Measurements from ENCODE around the gene WHRN. TPM values are rescaled to one million over a fixed set of nuclear protein-coding genes. Genes with fewer than 3 reads are reported as not detected.

The WHRN gene
- total RNA-seq, 1 donor from 2014 or later: 6.9 TPM

- no peak overlapping the region for H3K27ac Mint-ChIP-seq (ENCODE audit: unreplicated experiment)
- H3K27me3 Mint-ChIP-seq (ENCODE audit: low read depth): peaks cover 12% of the 10 kb centered on the region
- peaks cover 7% of the 10 kb centered on the region for H3K4me1 Mint-ChIP-seq (ENCODE audit: low read depth)
- DNase-seq (ENCODE audit: low spot score): no peak
- no peaks in the 10 kb centered on the region for H3K36me3 Mint-ChIP-seq (ENCODE audit: low read depth)
- TF ChIP-seq CTCF (IDR thresholded peaks at IDR 0.05): no peak
- no peaks in the 10 kb centered on the region for H3K9me3 Mint-ChIP-seq (ENCODE audit: low read depth)
- H3K4me3 Mint-ChIP-seq (ENCODE audit: unreplicated experiment): no peak overlapping the region
Observed at GRCh38 chr9:114516913-114517312, 11.6 kb upstream of the WHRN start.

DNA sequence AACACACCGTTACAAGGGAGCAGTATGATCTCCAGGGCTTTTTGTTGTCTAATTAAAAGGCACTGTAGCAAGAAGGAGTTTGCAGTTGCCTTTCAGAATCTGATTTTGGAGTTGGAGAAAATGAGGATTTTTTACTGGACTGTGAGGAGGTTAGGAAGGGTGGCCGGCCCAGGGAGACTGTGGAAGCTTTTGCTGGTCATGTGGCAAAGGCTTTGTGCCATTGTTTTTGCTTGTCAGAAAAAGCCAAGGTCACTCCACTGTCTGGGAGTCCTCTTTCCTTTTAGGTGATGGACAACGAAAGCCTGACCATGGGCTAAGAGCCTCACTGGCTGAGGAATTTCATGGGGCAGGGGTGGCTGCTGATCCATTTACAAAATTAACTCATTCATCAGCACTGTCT is 10.3 kb upstream of the WHRN start:
- Mint-ChIP-seq H3K9me3 (ENCODE audit: low read depth) (no peaks in the 10 kb centered on the region), H3K27ac (ENCODE audit: unreplicated experiment) (no peak overlapping the region), H3K4me3 (ENCODE audit: unreplicated experiment) (no peak overlapping the region), H3K36me3 (ENCODE audit: low read depth) (no peaks in the 10 kb centered on the region), H3K27me3 (ENCODE audit: low read depth) (peaks cover 12% of the 10 kb centered on the region), H3K4me1 (ENCODE audit: low read depth) (peaks cover 4% of the 10 kb centered on the region)
- DNase-seq (ENCODE audit: low spot score): no peak
- no peak for TF ChIP-seq CTCF (IDR thresholded peaks at IDR 0.05)

GRCh38 chr9:114513959-114514267 is 8.6 kb upstream of the WHRN start:
- peaks cover 4% of the 10 kb centered on the region for H3K4me1 Mint-ChIP-seq (ENCODE audit: low read depth)
- H3K27ac Mint-ChIP-seq (ENCODE audit: unreplicated experiment): no peak overlapping the region
- H3K4me3 Mint-ChIP-seq (ENCODE audit: unreplicated experiment): no peak overlapping the region
- no peaks in the 10 kb centered on the region for H3K36me3 Mint-ChIP-seq (ENCODE audit: low read depth)
- H3K27me3 Mint-ChIP-seq (ENCODE audit: low read depth): peaks cover 22% of the 10 kb centered on the region
- no peaks in the 10 kb centered on the region for H3K9me3 Mint-ChIP-seq (ENCODE audit: low read depth)
- no peak for DNase-seq (ENCODE audit: low spot score)
- no peak for TF ChIP-seq CTCF (IDR thresholded peaks at IDR 0.05)

DNA sequence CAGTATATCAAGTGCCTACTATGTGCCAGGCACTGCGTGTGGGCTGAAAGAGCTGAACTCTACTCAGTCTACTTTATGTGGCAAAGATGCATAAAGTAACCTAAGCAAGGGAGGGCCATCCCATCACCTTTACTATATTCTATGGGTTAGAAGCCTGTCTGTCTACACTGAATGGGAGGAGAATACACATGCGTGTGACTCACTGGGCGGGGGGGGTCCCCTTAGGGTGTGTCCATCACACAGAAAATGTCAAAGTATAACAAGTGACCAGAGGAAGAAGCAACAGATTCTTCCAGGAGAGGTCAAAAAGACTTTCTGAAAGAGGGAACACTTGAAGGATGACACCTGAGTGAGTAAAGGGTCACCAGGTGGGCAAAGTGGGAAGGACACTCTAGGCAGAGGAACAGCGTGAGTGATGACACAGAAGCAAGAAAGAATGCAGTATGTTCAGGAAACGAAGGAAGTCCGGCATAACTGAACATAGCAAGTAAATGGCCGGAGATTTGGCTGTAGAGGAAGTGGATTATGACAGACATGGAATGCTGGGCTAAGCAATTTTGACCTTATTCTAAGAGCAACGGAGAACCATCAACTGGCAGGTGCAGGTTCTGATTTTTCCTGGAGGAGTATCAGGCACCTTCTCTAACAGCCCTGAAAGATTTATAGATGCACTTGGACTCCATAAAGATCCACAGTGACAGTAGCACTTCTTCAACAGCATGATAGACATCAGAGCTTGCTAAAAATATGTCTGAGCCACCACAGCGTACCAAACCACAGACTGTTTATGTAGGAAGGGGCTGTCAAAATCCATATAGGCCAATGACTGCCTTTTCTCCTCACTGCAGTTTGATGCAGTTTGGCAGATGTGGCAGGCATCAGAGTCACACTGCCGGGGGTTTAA is 8.0 kb upstream of the WHRN start:
- no peak for DNase-seq (ENCODE audit: low spot score)
- Mint-ChIP-seq H3K27me3 (ENCODE audit: low read depth) (peaks cover 29% of the 10 kb centered on the region), H3K27ac (ENCODE audit: unreplicated experiment) (no peak overlapping the region), H3K4me3 (ENCODE audit: unreplicated experiment) (no peak overlapping the region), H3K36me3 (ENCODE audit: low read depth) (no peaks in the 10 kb centered on the region), H3K9me3 (ENCODE audit: low read depth) (no peaks in the 10 kb centered on the region), H3K4me1 (ENCODE audit: low read depth) (peaks cover 4% of the 10 kb centered on the region)
- no peak for TF ChIP-seq CTCF (IDR thresholded peaks at IDR 0.05)

- Mint-ChIP-seq H3K9me3 (ENCODE audit: low read depth) (no peaks in the 10 kb centered on the region), H3K4me3 (ENCODE audit: unreplicated experiment) (no peak overlapping the region), H3K27ac (ENCODE audit: unreplicated experiment) (no peak overlapping the region), H3K36me3 (ENCODE audit: low read depth) (no peaks in the 10 kb centered on the region), H3K4me1 (ENCODE audit: low read depth) (peaks cover 4% of the 10 kb centered on the region), H3K27me3 (ENCODE audit: low read depth) (peaks cover 34% of the 10 kb centered on the region)
- no peak for DNase-seq (ENCODE audit: low spot score)
- no peak for TF ChIP-seq CTCF (IDR thresholded peaks at IDR 0.05)
Observed at GRCh38 chr9:114511978-114512874, 7.0 kb upstream of the WHRN start.
